SJSA1 (cell line): ENCODE data around the gene MRPL1. TPM values are rescaled to one million over a fixed set of nuclear protein-coding genes. Genes with fewer than 3 reads are reported as not detected.
"Not testable (repeated sequence)": the region's sequence is repeated elsewhere in the genome, so short reads cannot be mapped to it uniquely, and the experiment has no call there.

Experiments used
- DNase-seq, 2 experiments: peaks; one replicate each; pipeline ENCODE4 v3.0.0-alpha.2; 2015 to 2020; ENCODE audit warnings: low spot score in 2 of 2, low read depth in 1 of 2
- H3K27ac ChIP-seq: fragments of 250-450 bp; sonication (Bioruptor Pico); 2 replicates; pipeline ENCODE4 v1.5.1; 2020; ENCODE audit warnings: mild to moderate bottlenecking, moderate library complexity
- H3K27me3 ChIP-seq: fragments of 250-450 bp; sonication (Bioruptor Pico); replicated peaks from 2 replicates; pipeline ENCODE4 v1.5.1; 2020; ENCODE audit warnings: mild to moderate bottlenecking, moderate library complexity
- H3K36me3 ChIP-seq: fragments of 250-450 bp; sonication (Bioruptor Pico); 2 replicates; pipeline ENCODE4 v1.5.1; 2020; ENCODE audit warnings: mild to moderate bottlenecking
- H3K4me1 ChIP-seq: fragments of 250-450 bp; sonication (Bioruptor Pico); replicated peaks from 2 replicates; pipeline ENCODE4 v1.6.1; 2021; ENCODE audit warnings: mild to moderate bottlenecking
- H3K4me3 ChIP-seq: fragments of 250-450 bp; sonication (Bioruptor Pico); 2 replicates; pipeline ENCODE4 v1.5.1; 2020; ENCODE audit warnings: mild to moderate bottlenecking
- H3K9me3 ChIP-seq: fragments of 250-450 bp; sonication (Bioruptor Pico); replicated peaks from 2 replicates; pipeline ENCODE4 v1.5.1; 2020; ENCODE audit warnings: mild to moderate bottlenecking
- total RNA-seq: library from RNA; depleted of rRNA; stranded (reverse); fragments of >200 nt; shearing (Covaris generic); gene quantifications from 2 replicates; pipeline ENCODE4 v1.2.3, GENCODE V29; 2014

MRPL1 gene
- total RNA-seq, 1 experiment from 2014 or later = 42.4 TPM

DNA sequence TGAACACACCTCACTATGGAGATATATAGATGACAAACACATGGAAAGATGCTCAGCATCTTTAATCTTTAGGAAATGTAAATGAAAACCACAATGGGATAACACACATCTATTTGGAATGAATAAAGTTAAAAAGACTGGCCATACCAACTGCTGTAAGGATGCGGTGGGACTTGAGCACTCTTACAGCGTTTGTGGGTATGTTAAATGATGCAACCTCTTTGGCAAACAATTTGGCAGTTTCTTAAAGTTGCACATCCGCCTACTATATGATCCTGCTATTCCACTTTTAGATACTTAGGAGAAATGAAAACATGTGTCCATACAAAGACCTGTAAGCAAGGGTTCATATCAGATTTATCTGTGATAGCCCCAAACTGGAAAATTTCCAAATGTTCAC, 50.7 kb downstream of the MRPL1 start:
- H3K36me3 ChIP-seq = peaks cover 11% of the 10 kb centered on the region
- H3K27ac ChIP-seq = no peak overlapping the region
- H3K4me1 ChIP-seq = no peaks in the 10 kb centered on the region
- DNase-seq = no peak
- no peaks in the 10 kb centered on the region for H3K9me3 ChIP-seq
- H3K27me3 ChIP-seq = no peaks in the 10 kb centered on the region
- no peak overlapping the region for H3K4me3 ChIP-seq

DNA sequence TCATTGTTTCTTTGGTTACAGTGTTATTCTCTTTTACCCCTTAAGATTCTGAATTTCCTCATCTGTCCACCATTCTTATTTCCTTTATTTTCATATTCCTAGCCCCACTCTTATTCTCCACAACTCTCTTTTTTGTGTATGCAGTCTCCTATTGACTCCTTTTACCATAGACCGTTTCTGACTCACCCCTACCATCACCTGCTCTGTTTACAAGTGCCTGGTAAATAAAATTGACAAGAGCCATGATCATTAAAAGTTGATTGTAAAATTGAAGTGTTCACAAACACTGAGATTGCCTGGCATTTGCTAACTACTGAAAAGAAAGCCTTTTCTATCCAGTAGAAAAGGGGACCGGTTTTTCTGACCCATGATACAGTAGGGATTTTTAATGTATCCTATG, 54.4 kb downstream of the MRPL1 start:
- Histone ChIP-seq H3K4me1 (peaks cover 16% of the 10 kb centered on the region), H3K9me3 (no peaks in the 10 kb centered on the region), H3K4me3 (no peak overlapping the region), H3K27me3 (no peaks in the 10 kb centered on the region), H3K27ac (no peak overlapping the region), H3K36me3 (no peaks in the 10 kb centered on the region; the same call in 1 of the 2 replicates)
- no peak for DNase-seq

DNA sequence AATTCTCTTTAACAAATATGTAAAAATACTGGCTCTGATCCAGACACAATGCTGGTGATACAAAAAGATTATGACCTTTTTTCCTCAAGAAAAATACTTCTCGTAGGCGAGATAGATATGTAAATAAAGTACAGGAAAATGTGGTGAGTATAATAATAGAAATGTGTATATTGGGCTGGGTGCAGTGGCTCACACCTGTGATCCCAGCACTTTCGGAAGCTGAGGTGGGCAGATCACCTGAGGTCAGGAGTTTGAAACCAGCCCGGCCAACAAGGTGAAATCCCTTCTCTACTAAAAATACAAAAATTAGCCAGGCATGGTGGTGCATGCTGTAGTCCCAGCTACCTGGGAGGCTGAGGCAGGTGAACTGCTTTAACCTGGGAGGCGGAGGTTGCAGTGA, 55.0 kb downstream of the MRPL1 start:
- DNase-seq = no peak
- H3K27me3 ChIP-seq = no peaks in the 10 kb centered on the region
- H3K4me1 ChIP-seq = peaks cover 22% of the 10 kb centered on the region
- H3K9me3 ChIP-seq = no peaks in the 10 kb centered on the region
- no peak overlapping the region for H3K27ac ChIP-seq
- H3K4me3 ChIP-seq = no peak overlapping the region
- H3K36me3 ChIP-seq = no peaks in the 10 kb centered on the region

DNA sequence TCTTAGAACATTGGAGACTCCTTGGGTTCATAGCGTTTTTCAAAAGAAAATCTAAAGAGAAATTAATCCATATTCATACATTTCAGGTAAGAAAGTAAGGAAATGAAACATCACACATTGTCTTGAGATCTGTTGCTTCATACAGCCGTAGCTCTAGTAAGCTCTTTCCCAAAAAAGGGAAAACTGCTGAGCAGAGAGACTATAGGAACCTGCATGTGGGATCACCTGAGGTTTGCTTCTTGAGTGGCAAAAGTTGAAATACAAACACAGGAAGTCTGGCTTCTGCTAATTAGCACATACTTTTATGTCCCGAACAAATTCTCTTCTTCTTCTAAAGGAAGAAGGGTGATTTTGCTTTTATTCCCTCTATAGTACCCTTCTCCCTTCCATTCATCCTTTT, 57.7 kb downstream of the MRPL1 start:
- H3K4me1 ChIP-seq = peaks cover 23% of the 10 kb centered on the region
- DNase-seq = no peak
- H3K4me3 ChIP-seq = no peak overlapping the region
- H3K27ac ChIP-seq = peak overlapping the region; percentile 89
- H3K36me3 ChIP-seq = no peaks in the 10 kb centered on the region
- no peaks in the 10 kb centered on the region for H3K9me3 ChIP-seq
- H3K27me3 ChIP-seq = no peaks in the 10 kb centered on the region

DNA sequence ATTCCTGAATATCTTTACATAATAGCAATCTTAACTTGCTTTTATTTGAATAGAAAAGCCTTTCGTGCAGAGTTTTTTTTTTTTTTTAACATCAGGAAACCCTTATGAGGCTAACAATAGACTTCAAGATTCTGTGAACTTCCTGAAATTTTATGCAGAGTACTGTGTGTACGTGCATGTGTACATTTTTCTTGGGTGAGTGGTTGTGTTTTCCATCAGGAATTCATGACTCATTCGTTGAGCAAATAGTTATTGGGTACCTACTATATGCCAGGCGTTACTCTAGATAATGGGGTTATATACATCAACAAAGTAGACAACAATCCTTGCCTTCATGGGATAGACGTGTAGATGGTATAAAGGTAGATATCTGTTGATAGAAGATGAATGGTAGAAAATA, 59.1 kb downstream of the MRPL1 start:
- no peak overlapping the region for H3K4me3 ChIP-seq
- H3K27me3 ChIP-seq = no peaks in the 10 kb centered on the region
- H3K4me1 ChIP-seq = peaks cover 23% of the 10 kb centered on the region
- H3K27ac ChIP-seq = peak overlapping the region; percentile 89
- no peaks in the 10 kb centered on the region for H3K36me3 ChIP-seq
- H3K9me3 ChIP-seq = no peaks in the 10 kb centered on the region
- DNase-seq = peak; percentile 48 to 82

DNA sequence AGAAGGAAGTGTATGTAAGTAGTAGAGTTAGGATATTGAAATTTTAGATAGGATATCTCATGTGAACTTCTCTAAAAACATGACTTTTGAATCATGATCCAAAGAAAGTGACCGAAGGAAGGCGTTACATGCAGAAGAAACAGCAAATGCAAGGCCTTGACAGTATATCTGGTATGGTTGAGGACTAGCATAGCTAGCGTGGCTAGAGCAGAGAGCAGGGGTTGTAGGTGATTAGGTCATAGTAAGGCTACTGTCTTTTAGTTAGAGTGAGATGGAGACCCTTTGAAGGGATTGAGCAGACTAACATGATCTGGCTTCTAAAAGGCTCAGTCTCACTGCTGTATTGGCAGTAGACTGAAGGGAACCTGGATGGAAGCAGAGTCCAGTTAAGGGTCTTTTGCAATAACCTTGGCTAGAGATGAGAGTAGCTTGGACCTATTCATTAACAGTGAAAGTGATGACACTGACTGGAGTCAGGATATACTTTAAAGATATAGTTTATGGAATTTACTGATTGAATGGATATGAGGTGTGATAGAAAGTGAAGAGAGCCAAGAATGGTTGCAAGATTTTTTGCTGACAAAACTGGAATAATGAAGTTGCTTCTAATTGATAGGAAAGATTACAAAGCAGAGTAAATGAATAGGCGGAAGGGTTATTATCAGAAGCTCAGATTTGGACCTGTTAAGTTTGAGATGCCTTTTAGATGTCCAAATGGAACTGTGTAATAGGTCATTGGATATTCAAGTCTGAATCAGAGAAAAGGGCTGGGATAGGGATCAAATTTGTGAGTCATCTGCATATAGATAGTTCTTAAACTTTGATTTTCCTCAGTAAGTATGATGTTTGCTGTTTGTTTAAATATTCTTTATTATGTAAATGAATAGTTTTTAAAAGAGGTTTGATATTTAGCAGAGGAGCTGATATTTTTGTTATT, 59.8 kb downstream of the MRPL1 start:
- Histone ChIP-seq H3K36me3 (no peaks in the 10 kb centered on the region), H3K27ac (peak overlapping the region; percentile 89), H3K9me3 (no peaks in the 10 kb centered on the region), H3K4me1 (peaks cover 23% of the 10 kb centered on the region), H3K4me3 (no peak overlapping the region), H3K27me3 (no peaks in the 10 kb centered on the region)
- no peak for DNase-seq

DNA sequence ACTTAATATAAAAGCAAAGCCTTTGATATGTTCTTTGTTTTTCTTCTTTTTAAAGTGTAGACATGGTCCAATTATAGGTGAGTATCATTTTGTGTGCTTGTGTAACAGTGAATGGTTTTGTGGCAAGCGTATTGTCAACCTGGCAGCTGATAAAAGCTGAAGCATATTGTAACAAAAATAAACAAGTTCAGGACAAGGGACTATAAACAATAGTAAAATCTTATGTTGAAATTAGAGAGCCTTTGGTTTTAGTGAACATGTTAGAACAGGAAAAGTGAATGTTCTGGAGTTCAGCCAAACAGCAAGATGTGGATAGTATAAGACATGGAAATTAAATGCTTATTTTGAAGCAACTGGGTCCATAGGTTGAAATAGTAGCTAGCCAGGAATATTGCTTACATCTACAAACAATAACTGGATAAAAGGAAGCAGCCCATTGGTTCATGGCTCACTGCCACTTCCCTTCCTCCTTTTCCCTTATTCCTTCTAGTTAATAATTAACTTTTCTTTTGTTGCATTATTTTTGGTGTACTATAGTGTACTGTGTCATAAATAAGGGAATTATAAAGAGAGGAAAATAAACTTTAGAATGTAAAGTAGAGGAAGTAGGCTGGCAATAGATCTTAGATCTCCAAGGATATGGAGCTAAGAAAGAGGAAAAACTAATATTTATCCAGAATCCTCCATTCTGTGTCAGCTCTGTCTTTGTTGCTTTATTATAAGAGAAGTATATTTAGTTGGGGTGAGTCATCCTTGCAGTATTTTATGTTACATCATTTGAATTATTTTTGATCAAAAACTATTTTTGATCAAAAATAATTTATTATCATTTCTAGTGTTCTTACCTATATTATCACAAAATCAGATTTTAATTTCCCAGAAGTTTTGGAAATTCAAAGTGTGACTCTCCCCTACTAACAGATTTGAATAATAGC, 65.6 kb downstream of the MRPL1 start:
- no peaks in the 10 kb centered on the region for H3K9me3 ChIP-seq
- peaks cover 5% of the 10 kb centered on the region for H3K36me3 ChIP-seq
- H3K27me3 ChIP-seq = no peaks in the 10 kb centered on the region
- peak in 1 of 2 experiments; percentile 40 for DNase-seq
- H3K4me1 ChIP-seq = peaks cover 28% of the 10 kb centered on the region
- H3K4me3 ChIP-seq = no peak overlapping the region
- no peak overlapping the region for H3K27ac ChIP-seq

DNA sequence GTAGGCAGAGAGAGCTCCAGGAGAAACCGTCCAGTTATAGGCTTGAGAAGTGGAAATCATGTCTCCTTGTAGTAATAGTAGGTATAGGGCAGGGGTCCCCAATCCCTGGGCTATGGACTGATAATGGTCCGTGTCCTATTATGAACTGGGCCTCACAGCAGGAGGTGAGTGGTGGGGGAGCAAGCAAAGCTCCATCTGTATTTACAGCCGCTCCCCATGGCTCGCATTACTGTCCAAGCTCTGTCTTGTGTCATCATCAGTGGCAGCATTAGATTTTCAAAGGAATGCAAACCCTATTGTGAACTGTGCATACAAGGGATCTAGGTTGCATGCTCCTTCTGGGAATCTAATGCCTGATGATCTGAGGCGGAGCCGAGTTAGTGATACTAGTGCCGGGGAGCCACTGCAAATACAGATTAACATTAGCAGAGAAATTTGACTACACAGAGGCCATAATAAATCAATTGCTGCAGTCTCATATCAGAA, 67.6 kb downstream of the MRPL1 start:
- DNase-seq = no peak
- H3K9me3 ChIP-seq = no peaks in the 10 kb centered on the region
- no peaks in the 10 kb centered on the region for H3K27me3 ChIP-seq
- no peak overlapping the region for H3K4me3 ChIP-seq
- H3K27ac ChIP-seq = no peak overlapping the region
- peaks cover 5% of the 10 kb centered on the region for H3K36me3 ChIP-seq
- peaks cover 28% of the 10 kb centered on the region for H3K4me1 ChIP-seq

DNA sequence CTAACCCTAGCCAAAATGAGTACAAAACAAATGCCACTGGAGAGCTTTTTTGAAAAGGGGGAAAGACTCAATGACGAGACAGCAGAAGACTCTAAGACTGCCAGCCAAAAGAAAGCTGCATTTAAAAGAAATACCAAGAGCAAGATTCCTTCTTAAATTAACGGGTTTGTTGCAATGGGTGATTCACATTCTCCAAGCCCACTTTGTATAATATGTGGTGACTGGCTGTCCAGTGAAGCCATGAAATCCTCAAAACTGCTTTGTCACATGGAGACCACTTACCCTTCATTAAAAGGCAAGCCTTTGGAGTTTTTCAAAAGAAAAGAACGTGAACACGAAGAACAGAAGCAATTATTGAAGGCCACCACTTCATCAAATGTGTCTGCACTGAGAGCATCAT, 68.2 kb downstream of the MRPL1 start:
- peak in 1 of 2 experiments; percentile 19 for DNase-seq
- Histone ChIP-seq H3K27me3 (no peaks in the 10 kb centered on the region), H3K9me3 (no peaks in the 10 kb centered on the region), H3K27ac (peak overlapping the region; percentile 73), H3K4me1 (peaks cover 28% of the 10 kb centered on the region), H3K4me3 (no peak overlapping the region), H3K36me3 (peaks cover 5% of the 10 kb centered on the region)

DNA sequence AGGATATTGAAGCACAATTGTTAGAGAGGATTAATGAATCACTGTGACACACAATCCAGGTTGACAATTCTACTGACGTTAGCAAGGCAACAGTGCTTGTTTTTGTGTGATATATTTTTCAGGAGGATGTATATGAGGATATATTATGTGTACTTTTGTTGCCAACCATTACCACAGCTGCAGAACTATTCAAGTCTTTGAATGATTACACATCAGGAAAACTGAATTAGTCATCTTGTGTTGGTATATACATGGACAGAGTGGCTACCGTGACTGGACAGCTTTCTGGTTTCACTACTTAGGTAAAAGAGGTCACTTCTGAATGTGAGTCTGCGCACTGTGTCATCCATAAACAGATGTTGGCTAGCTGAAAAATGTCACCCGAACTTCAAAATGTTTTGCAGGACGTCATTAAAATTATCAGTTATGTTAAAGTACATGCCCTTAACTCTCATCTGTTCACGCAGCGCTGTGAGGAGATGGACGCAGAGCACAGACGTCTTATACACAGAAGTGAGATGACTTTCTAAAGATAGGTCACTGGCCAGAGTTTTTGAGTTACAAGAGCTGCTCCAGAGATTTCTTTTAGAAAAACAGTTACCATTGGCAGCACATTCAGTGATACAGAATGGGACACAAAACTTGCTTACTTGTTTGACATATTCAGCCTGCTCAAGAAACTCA, 69.0 kb downstream of the MRPL1 start:
- DNase-seq = peak; percentile 46 to 51
- Histone ChIP-seq H3K9me3 (no peaks in the 10 kb centered on the region), H3K27me3 (no peaks in the 10 kb centered on the region), H3K4me1 (peaks cover 28% of the 10 kb centered on the region), H3K27ac (peak overlapping the region; percentile 73), H3K4me3 (no peak overlapping the region), H3K36me3 (peaks cover 5% of the 10 kb centered on the region)

DNA sequence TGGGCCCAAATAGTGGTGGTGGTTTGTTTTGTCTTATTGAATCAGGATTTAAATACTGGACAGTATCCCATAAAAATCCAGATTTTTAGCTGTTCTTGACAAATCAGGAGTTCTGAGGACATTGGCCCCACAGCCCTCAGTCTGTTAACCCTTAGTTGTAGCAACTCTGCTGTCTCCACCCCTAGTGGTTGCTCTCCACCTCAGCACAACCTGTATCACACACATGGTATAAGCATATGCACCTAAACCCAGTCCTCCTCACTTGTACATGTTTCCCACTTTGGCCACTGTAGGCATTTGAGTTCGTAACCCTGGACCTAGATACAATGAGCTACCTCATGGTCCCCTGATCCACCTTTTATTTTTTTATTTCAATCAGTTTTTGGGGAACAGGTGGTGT, 75.9 kb downstream of the MRPL1 start:
- Histone ChIP-seq H3K36me3 (no peaks in the 10 kb centered on the region), H3K27me3 (no peaks in the 10 kb centered on the region), H3K4me3 (no peak overlapping the region), H3K27ac (no peak overlapping the region), H3K4me1 (no peaks in the 10 kb centered on the region), H3K9me3 (no peaks in the 10 kb centered on the region)
- DNase-seq = no peak

DNA sequence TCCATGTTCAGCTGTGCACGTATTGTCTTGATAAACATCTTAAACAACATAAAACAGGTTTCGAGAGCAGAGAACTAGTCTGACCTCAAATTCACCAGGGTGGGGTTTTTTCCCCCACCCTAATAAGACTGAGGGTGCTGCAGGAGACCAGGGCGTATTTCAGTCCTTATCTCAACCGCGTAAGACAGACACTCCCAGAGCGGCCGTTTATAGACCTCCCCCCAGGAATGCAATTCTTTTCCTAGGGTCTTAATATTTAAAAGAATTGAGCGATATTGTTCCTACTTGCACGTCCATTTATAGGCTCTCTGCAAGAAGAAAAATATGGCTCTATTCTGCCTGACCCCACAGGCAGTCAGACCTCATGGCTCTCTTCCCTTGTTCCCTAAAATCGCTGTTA, 83.3 kb downstream of the MRPL1 start:
- H3K9me3 ChIP-seq, H3K36me3 ChIP-seq, H3K27me3 ChIP-seq, DNase-seq, H3K27ac ChIP-seq, H3K4me1 ChIP-seq, H3K4me3 ChIP-seq: not testable (repeated sequence)

DNA sequence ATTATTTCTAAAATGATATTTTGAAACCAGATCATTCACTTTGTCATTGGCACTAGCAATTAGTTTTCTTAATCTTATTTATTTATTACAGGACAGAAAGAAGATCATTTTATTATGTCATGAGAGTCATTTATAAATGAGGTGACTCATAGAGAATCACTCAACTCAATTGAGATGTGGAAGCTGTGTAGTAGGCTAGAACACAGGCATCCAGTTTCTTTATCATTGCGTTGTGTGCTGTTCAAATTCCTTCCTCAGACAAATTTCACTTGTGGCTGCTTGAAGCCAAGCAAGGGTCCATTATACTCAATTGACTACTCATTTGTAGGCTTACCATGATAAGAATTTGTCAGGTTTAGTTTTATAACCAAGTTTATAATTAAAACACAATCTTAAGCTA, 87.6 kb downstream of the MRPL1 start:
- Histone ChIP-seq H3K4me3 (no peak overlapping the region), H3K4me1 (no peaks in the 10 kb centered on the region), H3K36me3 (peaks cover 13% of the 10 kb centered on the region), H3K27me3 (no peaks in the 10 kb centered on the region), H3K27ac (no peak overlapping the region), H3K9me3 (no peaks in the 10 kb centered on the region)
- no peak for DNase-seq
